Neural cell (in vitro differentiated cells): ENCODE data around the gene FARP1.

ENCODE experiments used
- EP300 ChIP-seq: fragments of 450-650 bp; conservative IDR thresholded peaks from 2 replicates; pipeline ENCODE4 v1.6.1; 2014; ENCODE audit warnings: antibody characterized with exemption, mild to moderate bottlenecking, moderate library complexity; ENCODE audit not compliant: poor library complexity, severe bottlenecking
- EZH2 ChIP-seq: fragments of 200-600, 300-800 bp; shearing (Covaris generic), sonication (generic); IDR thresholded peaks from 2 replicates; pipeline ENCODE4 v1.6.1; 2014; ENCODE audit warnings: antibody characterized with exemption, low read length, borderline replicate concordance, mild to moderate bottlenecking; ENCODE audit not compliant: insufficient read depth, poor library complexity, severe bottlenecking
- MXI1 ChIP-seq: fragments of 450-650 bp; conservative IDR thresholded peaks from 2 replicates; pipeline ENCODE4 v1.6.1; 2014; ENCODE audit warnings: antibody characterized with exemption, mild to moderate bottlenecking; ENCODE audit not compliant: poor library complexity, severe bottlenecking
- POLR2AphosphoS5 ChIP-seq: IDR thresholded peaks from 2 replicates; pipeline ENCODE4 v1.6.1; 2012
- RAD21 ChIP-seq: fragments of 450-650 bp; conservative IDR thresholded peaks from 2 replicates; pipeline ENCODE4 v1.6.1; 2014; ENCODE audit warnings: antibody characterized with exemption, mild to moderate bottlenecking, moderate library complexity
- TAF1 ChIP-seq: IDR thresholded peaks from 2 replicates; pipeline ENCODE4 v1.6.1; 2012; ENCODE audit warnings: low read depth
- TF ChIP-seq, protein P1 (sequence below): fragments of 450-650 bp; IDR thresholded peaks from 2 replicates; pipeline ENCODE4 v1.5.1; 2014; ENCODE audit warnings: antibody characterized with exemption, mild to moderate bottlenecking, moderate library complexity; ENCODE audit not compliant: poor library complexity, severe bottlenecking
- TF ChIP-seq, protein P2 (sequence below): IDR thresholded peaks from 2 replicates; pipeline ENCODE4 v1.6.1; 2012; ENCODE audit warnings: borderline replicate concordance

DNA sequence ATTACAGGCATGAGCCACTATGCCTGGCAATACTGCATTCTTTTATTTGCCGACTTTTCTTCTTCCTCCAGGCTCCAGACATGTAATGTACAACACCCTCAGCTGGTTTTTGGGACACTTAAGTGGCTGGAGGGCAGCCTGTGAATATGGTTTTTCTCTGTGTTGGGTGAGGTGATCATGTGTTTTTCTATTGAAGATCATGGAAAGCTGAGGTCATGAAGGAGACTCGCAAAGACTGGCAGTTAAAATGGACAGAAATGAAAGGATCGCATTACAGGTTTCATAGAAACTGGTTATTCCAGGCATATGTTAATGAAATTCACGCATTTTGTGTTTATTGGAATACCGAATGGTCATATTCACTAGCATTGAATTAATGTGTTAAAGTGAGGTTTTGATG is 119.4 kb downstream of the FARP1 start:
- TF ChIP-seq POLR2AphosphoS5 (no peak), TAF1 (no peak), EZH2 (no peak), EP300 (no peak), RAD21 (no peak), MXI1 (no peak)
- TF ChIP-seq, protein P1, sequence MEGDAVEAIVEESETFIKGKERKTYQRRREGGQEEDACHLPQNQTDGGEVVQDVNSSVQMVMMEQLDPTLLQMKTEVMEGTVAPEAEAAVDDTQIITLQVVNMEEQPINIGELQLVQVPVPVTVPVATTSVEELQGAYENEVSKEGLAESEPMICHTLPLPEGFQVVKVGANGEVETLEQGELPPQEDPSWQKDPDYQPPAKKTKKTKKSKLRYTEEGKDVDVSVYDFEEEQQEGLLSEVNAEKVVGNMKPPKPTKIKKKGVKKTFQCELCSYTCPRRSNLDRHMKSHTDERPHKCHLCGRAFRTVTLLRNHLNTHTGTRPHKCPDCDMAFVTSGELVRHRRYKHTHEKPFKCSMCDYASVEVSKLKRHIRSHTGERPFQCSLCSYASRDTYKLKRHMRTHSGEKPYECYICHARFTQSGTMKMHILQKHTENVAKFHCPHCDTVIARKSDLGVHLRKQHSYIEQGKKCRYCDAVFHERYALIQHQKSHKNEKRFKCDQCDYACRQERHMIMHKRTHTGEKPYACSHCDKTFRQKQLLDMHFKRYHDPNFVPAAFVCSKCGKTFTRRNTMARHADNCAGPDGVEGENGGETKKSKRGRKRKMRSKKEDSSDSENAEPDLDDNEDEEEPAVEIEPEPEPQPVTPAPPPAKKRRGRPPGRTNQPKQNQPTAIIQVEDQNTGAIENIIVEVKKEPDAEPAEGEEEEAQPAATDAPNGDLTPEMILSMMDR = no peak
- TF ChIP-seq, protein P2, sequence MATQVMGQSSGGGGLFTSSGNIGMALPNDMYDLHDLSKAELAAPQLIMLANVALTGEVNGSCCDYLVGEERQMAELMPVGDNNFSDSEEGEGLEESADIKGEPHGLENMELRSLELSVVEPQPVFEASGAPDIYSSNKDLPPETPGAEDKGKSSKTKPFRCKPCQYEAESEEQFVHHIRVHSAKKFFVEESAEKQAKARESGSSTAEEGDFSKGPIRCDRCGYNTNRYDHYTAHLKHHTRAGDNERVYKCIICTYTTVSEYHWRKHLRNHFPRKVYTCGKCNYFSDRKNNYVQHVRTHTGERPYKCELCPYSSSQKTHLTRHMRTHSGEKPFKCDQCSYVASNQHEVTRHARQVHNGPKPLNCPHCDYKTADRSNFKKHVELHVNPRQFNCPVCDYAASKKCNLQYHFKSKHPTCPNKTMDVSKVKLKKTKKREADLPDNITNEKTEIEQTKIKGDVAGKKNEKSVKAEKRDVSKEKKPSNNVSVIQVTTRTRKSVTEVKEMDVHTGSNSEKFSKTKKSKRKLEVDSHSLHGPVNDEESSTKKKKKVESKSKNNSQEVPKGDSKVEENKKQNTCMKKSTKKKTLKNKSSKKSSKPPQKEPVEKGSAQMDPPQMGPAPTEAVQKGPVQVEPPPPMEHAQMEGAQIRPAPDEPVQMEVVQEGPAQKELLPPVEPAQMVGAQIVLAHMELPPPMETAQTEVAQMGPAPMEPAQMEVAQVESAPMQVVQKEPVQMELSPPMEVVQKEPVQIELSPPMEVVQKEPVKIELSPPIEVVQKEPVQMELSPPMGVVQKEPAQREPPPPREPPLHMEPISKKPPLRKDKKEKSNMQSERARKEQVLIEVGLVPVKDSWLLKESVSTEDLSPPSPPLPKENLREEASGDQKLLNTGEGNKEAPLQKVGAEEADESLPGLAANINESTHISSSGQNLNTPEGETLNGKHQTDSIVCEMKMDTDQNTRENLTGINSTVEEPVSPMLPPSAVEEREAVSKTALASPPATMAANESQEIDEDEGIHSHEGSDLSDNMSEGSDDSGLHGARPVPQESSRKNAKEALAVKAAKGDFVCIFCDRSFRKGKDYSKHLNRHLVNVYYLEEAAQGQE = no peak
